VCaP (cell line): Measurements from ENCODE around the gene CTXN1.
"Not testable (repeated sequence)": the region's sequence is repeated elsewhere in the genome, so short reads cannot be mapped to it uniquely, and the experiment has no call there.

Experiments
- H3K27ac ChIP-seq: fragments of 450-650 bp; 2 replicates; pipeline ENCODE4 v1.5.1; 2017
- CTCF ChIP-seq: fragments of 450-650 bp; conservative IDR thresholded peaks from 2 replicates; pipeline ENCODE4 v1.5.1; 2017; ENCODE audit warnings: mild to moderate bottlenecking, moderate library complexity

The CTXN1 gene

DNA sequence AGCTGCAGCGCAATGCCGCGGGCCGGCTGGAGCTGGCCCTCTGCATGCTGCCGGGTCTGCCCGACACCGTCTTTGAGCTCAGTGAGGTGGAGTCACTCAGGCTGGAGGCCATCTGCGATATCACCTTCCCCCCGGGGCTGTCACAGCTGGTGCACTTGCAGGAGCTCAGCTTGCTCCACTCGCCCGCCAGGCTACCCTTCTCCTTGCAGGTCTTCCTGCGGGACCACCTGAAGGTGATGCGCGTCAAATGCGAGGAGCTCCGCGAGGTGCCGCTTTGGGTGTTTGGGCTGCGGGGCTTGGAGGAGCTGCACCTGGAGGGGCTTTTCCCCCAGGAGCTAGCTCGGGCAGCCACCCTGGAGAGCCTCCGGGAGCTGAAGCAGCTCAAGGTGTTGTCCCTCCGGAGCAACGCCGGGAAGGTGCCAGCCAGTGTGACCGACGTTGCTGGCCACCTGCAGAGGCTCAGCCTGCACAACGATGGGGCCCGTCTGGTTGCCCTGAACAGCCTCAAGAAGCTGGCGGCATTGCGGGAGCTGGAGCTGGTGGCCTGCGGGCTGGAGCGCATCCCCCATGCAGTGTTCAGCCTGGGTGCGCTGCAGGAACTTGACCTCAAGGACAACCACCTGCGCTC, 26.1 kb downstream of the CTXN1 start:
- no peak for TF ChIP-seq CTCF
- no peak overlapping the region for H3K27ac ChIP-seq

DNA sequence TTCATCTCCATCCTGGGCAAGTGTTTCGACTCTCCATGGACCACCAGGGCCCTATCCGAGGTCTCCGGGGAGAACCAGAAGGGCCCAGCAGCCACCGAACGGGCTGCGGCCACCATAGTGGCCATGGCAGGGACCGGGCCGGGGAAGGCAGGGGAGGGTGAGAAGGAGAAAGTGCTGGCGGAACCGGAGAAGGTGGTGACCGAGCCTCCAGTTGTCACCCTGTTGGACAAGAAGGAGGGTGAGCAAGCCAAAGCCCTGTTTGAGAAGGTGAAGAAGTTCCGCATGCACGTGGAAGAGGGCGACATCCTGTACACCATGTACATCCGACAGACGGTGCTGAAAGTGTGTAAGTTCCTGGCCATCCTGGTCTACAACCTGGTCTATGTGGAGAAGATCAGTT, 27.0 kb downstream of the CTXN1 start:
- H3K27ac ChIP-seq, result no peak overlapping the region
- TF ChIP-seq CTCF, result no peak

GRCh38 chr19:7897292-7897691, 28.6 kb downstream of the CTXN1 start:
- TF ChIP-seq CTCF, result no peak
- no peak overlapping the region for H3K27ac ChIP-seq

- TF ChIP-seq CTCF, result no peak
- no peak overlapping the region for H3K27ac ChIP-seq
These were observed 30.4 kb downstream of the CTXN1 start for GRCh38 chr19:7895565-7895964.

GRCh38 chr19:7894612-7895309, 31.2 kb downstream of the CTXN1 start:
- TF ChIP-seq CTCF, result no peak
- H3K27ac ChIP-seq, result no peak overlapping the region

- H3K27ac ChIP-seq, result not testable (repeated sequence)
These were observed 32.4 kb downstream of the CTXN1 start for GRCh38 chr19:7893362-7894101.

DNA sequence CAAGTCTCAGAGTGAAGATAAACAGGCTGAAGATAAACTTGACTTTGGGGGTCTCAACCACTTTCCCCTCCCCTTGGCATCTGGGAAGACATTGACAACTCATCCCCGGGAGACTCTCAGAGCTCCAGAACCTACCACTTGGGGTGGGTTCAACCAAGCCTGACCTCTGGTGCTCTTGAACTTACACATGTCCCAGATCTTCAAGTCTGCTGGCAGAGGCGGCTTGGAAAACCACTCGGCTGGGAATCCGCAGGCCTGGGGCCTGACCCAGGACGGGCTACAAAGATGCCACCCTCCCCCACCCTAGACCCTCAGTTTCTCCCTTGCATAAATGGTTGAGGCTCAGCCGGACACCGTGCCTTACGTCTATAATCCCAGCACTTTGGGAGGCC, 37.1 kb downstream of the CTXN1 start:
- no peak for TF ChIP-seq CTCF
- H3K27ac ChIP-seq, result peak overlapping the region; percentile 21; the same call in 1 of the 2 replicates
